H1 (cell line): ENCODE results near the gene GABARAPL2. TPM values are rescaled to one million over a fixed set of nuclear protein-coding genes. Genes with fewer than 3 reads are reported as not detected.

Source experiments
- CTCF ChIA-PET: fragments of 300-600 bp; sonication (Branson Sonifier 250); formaldehyde crosslinking; loops from one replicate; lab custom pipeline; 2021; ENCODE audit not compliant: partially characterized antibody; lab: Charles Lee
- POLR2A ChIA-PET: fragments of 300-600 bp; sonication (Branson Sonifier 250); formaldehyde crosslinking; loops from one replicate; lab custom pipeline; 2021; ENCODE audit warnings: inconsistent platforms; ENCODE audit not compliant: partially characterized antibody; lab: Charles Lee
- DNase-seq, 2 experiments: peaks; one replicate each; pipeline versions ENCODE4 v3.0.0 to v3.0.0-alpha.2; 2010 to 2022; ENCODE audit warnings: low spot score in 2 of 2, low read depth in 1 of 2, mixed read lengths in 1 of 2
- FAIRE-seq: peaks from 2 replicates; lab custom pipeline; 2011; peaks lifted over from hg19 to GRCh38; lab: Jason Lieb, UNC
- H2AFZ ChIP-seq: 2 replicates; pipeline ENCODE4 v1.8.1; 2012; ENCODE audit warnings: low read length, inconsistent platforms
- H2AK5ac ChIP-seq: 2 replicates; pipeline ENCODE4 v1.6.1; 2013; ENCODE audit warnings: low read depth, low read length
- H2BK120ac ChIP-seq: replicated peaks from 2 replicates; pipeline ENCODE3; 2013; ENCODE audit warnings: low read depth, low read length, inconsistent platforms
- H2BK12ac ChIP-seq: 2 replicates; pipeline ENCODE4 v1.6.1; 2013; ENCODE audit warnings: low read depth, low read length
- H2BK15ac ChIP-seq: 2 replicates; pipeline ENCODE4 v1.6.1; 2013; ENCODE audit warnings: low read length
- H2BK20ac ChIP-seq: 2 replicates; pipeline ENCODE4 v1.6.1; 2013; ENCODE audit warnings: low read length
- H2BK5ac ChIP-seq: 2 replicates; pipeline ENCODE4 v1.6.1; 2013; ENCODE audit warnings: low read depth, low read length
- H3K14ac ChIP-seq: 2 replicates; pipeline ENCODE4 v1.6.1; 2013; ENCODE audit warnings: inconsistent platforms; ENCODE audit not compliant: insufficient read length
- H3K18ac ChIP-seq: 2 replicates; pipeline ENCODE4 v1.6.1; 2013; ENCODE audit warnings: low read length; ENCODE audit errors: extremely low read depth
- H3K23ac ChIP-seq: 2 replicates; pipeline ENCODE4 v1.6.1; 2013; ENCODE audit warnings: inconsistent platforms; ENCODE audit not compliant: insufficient read length
- H3K23me2 ChIP-seq: 2 replicates; pipeline ENCODE4 v1.6.1; 2013; ENCODE audit warnings: low read depth, low read length
- H3K27ac ChIP-seq: 2 replicates; pipeline ENCODE4 v1.6.1; 2011; ENCODE audit warnings: low read depth, low read length, inconsistent platforms
- H3K27me3 ChIP-seq, 4 experiments: replicated peaks in 1 of 4; 1 replicate in 1 of 4; 2 replicates in 3 of 4; pipeline versions ENCODE4 v1.6.1 to v1.8.1; 2011 to 2013; ENCODE audit warnings: low read length in 3 of 4, mild to moderate bottlenecking in 3 of 4, inconsistent platforms in 2 of 4, mixed read lengths in 2 of 4, moderate library complexity in 1 of 4; ENCODE audit not compliant: control insufficient read depth in 3 of 4, insufficient read depth in 3 of 4; ENCODE audit errors: extremely low read depth in 1 of 4
- H3K36me3 ChIP-seq, 4 experiments: 2 replicates each; pipeline versions ENCODE4 v1.6.1 to v1.8.1; 2011 to 2013; ENCODE audit warnings: mild to moderate bottlenecking in 4 of 4, low read length in 3 of 4, moderate library complexity in 2 of 4, control low read depth in 1 of 4, inconsistent platforms in 1 of 4; ENCODE audit not compliant: insufficient read depth in 4 of 4, control insufficient read depth in 2 of 4
- H3K4ac ChIP-seq: replicated peaks from 2 replicates; pipeline ENCODE3; 2013; ENCODE audit warnings: low read length, low read depth, mixed read lengths, inconsistent platforms; ENCODE audit not compliant: insufficient read length
- H3K4me1 ChIP-seq, 4 experiments: replicated peaks in 1 of 4; 1 replicate in 1 of 4; 2 replicates in 3 of 4; pipeline versions ENCODE4 v1.6.1 to v1.8.1; 2011 to 2013; ENCODE audit warnings: low read length in 3 of 4, inconsistent platforms in 2 of 4, mixed read lengths in 1 of 4; ENCODE audit not compliant: insufficient read depth in 4 of 4, control insufficient read depth in 3 of 4
- H3K4me2 ChIP-seq, 2 experiments: 2 replicates each; pipeline versions ENCODE4 v1.6.1 to v1.8.1; 2011 to 2013; ENCODE audit warnings: low read depth in 2 of 2, low read length in 2 of 2, control low read depth in 1 of 2, inconsistent platforms in 1 of 2, mild to moderate bottlenecking in 1 of 2; ENCODE audit not compliant: insufficient read depth in 1 of 2
- H3K4me3 ChIP-seq, 4 experiments: fragments of 200-600, 300-600 bp in 1 of 4; sonication (generic), shearing (Covaris generic), sonication (Bioruptor Twin) in 1 of 4; 2 replicates each; pipeline versions ENCODE4 v1.5.1 to v1.8.1; 2011 to 2016; ENCODE audit warnings: low read length in 4 of 4, low read depth in 3 of 4, control low read depth in 2 of 4, inconsistent platforms in 2 of 4, mild to moderate bottlenecking in 2 of 4, mixed read lengths in 1 of 4, moderate library complexity in 1 of 4; ENCODE audit not compliant: insufficient read depth in 2 of 4; ENCODE audit errors: extremely low read depth in 1 of 4
- H3K56ac ChIP-seq: replicated peaks from 2 replicates; pipeline ENCODE3; 2013; ENCODE audit warnings: low read depth, mild to moderate bottlenecking, mixed read lengths, low read length, inconsistent platforms; ENCODE audit not compliant: insufficient read length
- H3K79me1 ChIP-seq: 2 replicates; pipeline ENCODE4 v1.6.1; 2013; ENCODE audit warnings: low read depth, low read length, control low read depth
- H3K79me2 ChIP-seq, 2 experiments: 2 replicates each; pipeline versions ENCODE4 v1.6.1 to v1.8.1; 2012 to 2013; ENCODE audit warnings: low read length in 2 of 2, mild to moderate bottlenecking in 2 of 2, inconsistent platforms in 1 of 2; ENCODE audit not compliant: insufficient read depth in 2 of 2, control insufficient read depth in 1 of 2
- H3K9ac ChIP-seq, 4 experiments: replicated peaks in 1 of 4; 1 replicate in 1 of 4; 2 replicates in 3 of 4; pipeline versions ENCODE4 v1.6.1 to v1.8.1; 2011 to 2013; ENCODE audit warnings: low read depth in 3 of 4, low read length in 3 of 4, control low read depth in 2 of 4, mild to moderate bottlenecking in 2 of 4, moderate library complexity in 2 of 4, inconsistent platforms in 1 of 4; ENCODE audit errors: extremely low read depth in 1 of 4
- H3K9me3 ChIP-seq, 2 experiments: 2 replicates each; pipeline versions ENCODE4 v1.6.1 to v1.8.1; 2012 to 2013; ENCODE audit warnings: mild to moderate bottlenecking in 2 of 2, moderate library complexity in 2 of 2, control low read depth in 1 of 2, inconsistent platforms in 1 of 2, low read depth in 1 of 2, low read length in 1 of 2, mixed read lengths in 1 of 2; ENCODE audit not compliant: insufficient read depth in 2 of 2
- H4K20me1 ChIP-seq, 2 experiments: replicated peaks in 1 of 2; 2 replicates each; pipeline versions ENCODE3 to v1.8.1; 2011 to 2013; ENCODE audit warnings: inconsistent platforms in 2 of 2, low read length in 2 of 2, mild to moderate bottlenecking in 1 of 2; ENCODE audit not compliant: insufficient read depth in 2 of 2, control insufficient read depth in 1 of 2
- H4K5ac ChIP-seq: 2 replicates; pipeline ENCODE4 v1.6.1; 2013; ENCODE audit warnings: low read length, low read depth, mixed read lengths, inconsistent platforms; ENCODE audit not compliant: insufficient read length
- H4K8ac ChIP-seq: 2 replicates; pipeline ENCODE4 v1.8.0; 2013; ENCODE audit warnings: mild to moderate bottlenecking, moderate library complexity, low read length, inconsistent platforms; ENCODE audit not compliant: insufficient read depth; ENCODE audit errors: extremely low read depth
- H4K91ac ChIP-seq: replicated peaks from 2 replicates; pipeline ENCODE3; 2013; ENCODE audit warnings: low read length, mixed read lengths, inconsistent platforms; ENCODE audit not compliant: insufficient read length
- CHD2 ChIP-seq: IDR thresholded peaks from 2 replicates; pipeline ENCODE4 v1.6.1; 2012; ENCODE audit warnings: low read length, improper control_type of control experiment
- EP300 ChIP-seq, 2 experiments: IDR thresholded peaks; 1 replicate in 1 of 2; 2 replicates in 1 of 2; pipeline ENCODE4 v1.6.1; 2011 to 2012; ENCODE audit warnings: low read depth in 2 of 2, low read length in 2 of 2, mild to moderate bottlenecking in 2 of 2, borderline replicate concordance in 1 of 2, inconsistent platforms in 1 of 2, moderate library complexity in 1 of 2
- POU5F1 ChIP-seq: IDR thresholded peaks from 2 replicates; pipeline ENCODE4 v1.6.1; 2011; ENCODE audit warnings: low read depth, mild to moderate bottlenecking, low read length, moderate library complexity
- TAF1 ChIP-seq: IDR thresholded peaks from 2 replicates; pipeline ENCODE4 v1.6.1; 2011; ENCODE audit warnings: mild to moderate bottlenecking, low read depth, low read length
- WGBS, 2 experiments: shearing (Covaris generic) in 1 of 2; methylation state at CpG; one replicate each; pipeline versions ENCODE4 v1.1.6 to v1.1.7; 2013 to 2015; ENCODE audit warnings: low lambda C conversion rate in 2 of 2, mixed read lengths in 2 of 2, inconsistent platforms in 1 of 2, low coverage in 1 of 2, missing lambda C conversion rate in 1 of 2; ENCODE audit not compliant: insufficient replicate concordance in 2 of 2, insufficient coverage in 1 of 2, insufficient read length in 1 of 2; ENCODE audit errors: extremely low coverage in 1 of 2, missing lambda C conversion rate in 1 of 2; 5-methylcytosine and 5-hydroxymethylcytosine counted together
- polyA plus RNA-seq, 7 experiments: library from polyadenylated mRNA; depleted of rRNA in 3 of 7; stranded (reverse) in 5 of 7; unstranded in 2 of 7; fragments of >200 nt in 5 of 7; fragments of 200-250 nt in 2 of 7; gene quantifications; 1 replicate in 5 of 7; 2 replicates in 1 of 7; 4 replicates in 1 of 7; pipeline versions ENCODE4 v1.2.1 to v1.2.3, GENCODE V29; 2011 to 2013; ENCODE audit warnings: missing spikeins in 2 of 7, mixed read lengths in 2 of 7
- total RNA-seq: library from RNA; stranded (reverse); fragmentation: NEBNext Ultra II Directional; extraction: Animal tissue kit (Norgen Biotek cat#: 25700); gene quantifications from 2 replicates; pipeline ENCODE4 v1.2.1, GENCODE V29; 2021
- TF ChIP-seq, protein P1 (sequence below): IDR thresholded peaks from 2 replicates; pipeline ENCODE4 v1.6.1; 2012; ENCODE audit warnings: low read length, inconsistent platforms

The GABARAPL2 gene
- total and polyA plus RNA-seq, 2 of the 8 experiments (the other 6 are each of a cell fraction or from before 2014, with no cell fraction given): 65.8 to 71.3 TPM

DNA sequence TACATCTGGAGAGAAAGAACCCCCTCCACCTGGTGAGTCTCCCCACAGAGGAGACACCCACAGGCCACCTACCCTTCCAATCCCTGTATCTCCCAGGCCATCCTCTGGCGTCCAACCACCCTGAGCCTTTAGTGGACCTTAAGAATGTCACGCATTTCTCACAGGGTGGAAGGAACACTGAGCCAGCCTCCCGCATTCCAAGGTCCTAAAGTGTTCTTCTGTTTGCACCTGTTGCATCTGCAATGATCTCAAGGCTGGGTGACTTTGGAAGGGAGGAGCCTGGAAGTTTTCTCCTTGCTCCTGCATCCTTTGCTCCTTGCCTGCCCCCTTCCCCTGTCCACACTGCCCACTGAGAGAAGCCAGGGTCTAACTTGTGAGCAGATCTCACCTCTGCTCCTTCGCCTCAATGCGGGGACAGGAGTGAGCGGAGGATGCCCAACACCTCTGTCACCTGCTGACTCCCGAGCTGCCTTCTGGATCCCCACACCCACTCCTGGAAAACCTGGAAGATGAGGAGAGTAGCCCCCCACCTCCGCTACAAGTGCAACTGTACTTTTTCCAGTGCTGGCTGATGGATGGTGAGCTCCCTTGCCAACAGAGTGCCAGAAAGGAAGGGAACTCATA lies 33.9 kb upstream of the GABARAPL2 start:
- FAIRE-seq: no peak
- no peak overlapping the region for H4K91ac ChIP-seq
- no peak overlapping the region for H4K8ac ChIP-seq
- no peak overlapping the region for H3K27ac ChIP-seq
- H2BK20ac ChIP-seq: no peak overlapping the region
- no peak overlapping the region for H3K9ac ChIP-seq
- no peak overlapping the region for H3K4me3 ChIP-seq
- no peak for DNase-seq
- H2BK15ac ChIP-seq: no peak overlapping the region
- no peak overlapping the region for H2BK5ac ChIP-seq
- H3K9me3 ChIP-seq: no peaks in the 10 kb centered on the region
- 84% methylated on average over 8 of the region's 8 CpGs; no CpG with 5 or more reads in 1 of the 2 experiments for whole genome bisulfite sequencing, 2 experiments
- peaks cover 0 to 6% (median 0%) of the 10 kb centered on the region in 4 experiments; a peak in 1 of 7 replicates for H3K4me1 ChIP-seq
- H2BK120ac ChIP-seq: no peak overlapping the region
- no peak overlapping the region for H3K4ac ChIP-seq
- no peak overlapping the region for H2AK5ac ChIP-seq
- POLR2A ChIA-PET: interaction anchor here (0.7 to 2.4 kb wide), 4 partner anchors 11 to 279 kb away, joined by 3 to 8 read pairs (median 3); no protein-coding TSS in a partner anchor
- H4K5ac ChIP-seq: no peak overlapping the region
- H3K23ac ChIP-seq: no peak overlapping the region
- no peaks in the 10 kb centered on the region for H3K79me2 ChIP-seq
- no peaks in the 10 kb centered on the region for H3K27me3 ChIP-seq
- CTCF ChIA-PET: interaction anchor here (0.7 to 9.3 kb wide), 11 partner anchors 8 to 333 kb away, joined by 3 to 203 read pairs (median 4); partner anchors contain the start of genes TMEM170A and TMEM231
- H4K20me1 ChIP-seq: no peaks in the 10 kb centered on the region
- no peak overlapping the region for H2AFZ ChIP-seq
- no peaks in the 10 kb centered on the region for H3K23me2 ChIP-seq
- no peaks in the 10 kb centered on the region for H3K79me1 ChIP-seq
- H3K56ac ChIP-seq: no peak overlapping the region
- H3K4me2 ChIP-seq: no peak overlapping the region
- H3K18ac ChIP-seq: no peak overlapping the region
- no peak overlapping the region for H2BK12ac ChIP-seq
- no peak overlapping the region for H3K14ac ChIP-seq
- TF ChIP-seq EP300 (IDR thresholded peaks at IDR 0.05; ENCODE audit: borderline replicate concordance in 1 of 2, low read depth in 2 of 2, low read length in 2 of 2) (no peak), TAF1 (no peak), CHD2 (no peak), POU5F1 (no peak)
- TF ChIP-seq, protein P1, sequence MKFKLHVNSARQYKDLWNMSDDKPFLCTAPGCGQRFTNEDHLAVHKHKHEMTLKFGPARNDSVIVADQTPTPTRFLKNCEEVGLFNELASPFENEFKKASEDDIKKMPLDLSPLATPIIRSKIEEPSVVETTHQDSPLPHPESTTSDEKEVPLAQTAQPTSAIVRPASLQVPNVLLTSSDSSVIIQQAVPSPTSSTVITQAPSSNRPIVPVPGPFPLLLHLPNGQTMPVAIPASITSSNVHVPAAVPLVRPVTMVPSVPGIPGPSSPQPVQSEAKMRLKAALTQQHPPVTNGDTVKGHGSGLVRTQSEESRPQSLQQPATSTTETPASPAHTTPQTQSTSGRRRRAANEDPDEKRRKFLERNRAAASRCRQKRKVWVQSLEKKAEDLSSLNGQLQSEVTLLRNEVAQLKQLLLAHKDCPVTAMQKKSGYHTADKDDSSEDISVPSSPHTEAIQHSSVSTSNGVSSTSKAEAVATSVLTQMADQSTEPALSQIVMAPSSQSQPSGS: no peak
- H3K36me3 ChIP-seq: no peaks in the 10 kb centered on the region
